ENCODE measurements around the gene MYL4. TPM values are rescaled to one million over a fixed set of nuclear protein-coding genes. Genes with fewer than 3 reads are reported as not detected.

MYL4 gene
- total RNA-seq, 4 donors from 2014 or later = not detected

DNA sequence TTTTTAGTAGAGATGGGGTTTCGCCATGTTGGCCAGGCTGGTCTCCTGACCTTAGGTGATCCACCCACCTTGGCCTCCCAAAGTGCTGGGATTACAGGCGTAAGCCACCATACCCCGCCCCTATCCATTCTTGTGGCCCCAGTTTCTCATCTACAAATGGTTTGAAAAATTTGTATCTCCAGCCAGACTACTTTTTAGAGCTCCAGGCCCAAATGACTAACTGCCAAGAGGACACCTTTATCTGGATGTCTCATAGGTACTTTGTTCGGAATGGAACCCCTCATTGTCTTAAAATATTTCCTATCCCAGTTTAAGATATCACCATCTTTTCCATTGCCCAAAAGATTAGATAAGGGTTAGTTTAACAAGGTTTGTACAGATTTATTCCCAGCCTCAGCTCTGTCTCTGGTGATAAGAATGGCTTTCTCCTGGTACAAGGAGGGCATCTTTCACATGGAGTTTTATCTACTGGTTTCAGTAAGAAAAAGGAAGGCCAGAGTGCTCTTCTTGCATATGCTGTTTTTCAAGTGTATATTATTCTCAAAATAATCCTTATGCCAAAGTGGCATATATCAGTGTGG, 15.1 kb upstream of the MYL4 start:
- H3K27ac ChIP-seq = no peak overlapping the region
- WGBS, 2 donors = 95 to 98% methylated on average over 3 to 4 of the region's 4 CpGs
- no peaks in the 10 kb centered on the region for H3K9me3 ChIP-seq
- no peak for TF ChIP-seq POLR2A (IDR thresholded peaks at IDR 0.05)
- TF ChIP-seq, protein P1, sequence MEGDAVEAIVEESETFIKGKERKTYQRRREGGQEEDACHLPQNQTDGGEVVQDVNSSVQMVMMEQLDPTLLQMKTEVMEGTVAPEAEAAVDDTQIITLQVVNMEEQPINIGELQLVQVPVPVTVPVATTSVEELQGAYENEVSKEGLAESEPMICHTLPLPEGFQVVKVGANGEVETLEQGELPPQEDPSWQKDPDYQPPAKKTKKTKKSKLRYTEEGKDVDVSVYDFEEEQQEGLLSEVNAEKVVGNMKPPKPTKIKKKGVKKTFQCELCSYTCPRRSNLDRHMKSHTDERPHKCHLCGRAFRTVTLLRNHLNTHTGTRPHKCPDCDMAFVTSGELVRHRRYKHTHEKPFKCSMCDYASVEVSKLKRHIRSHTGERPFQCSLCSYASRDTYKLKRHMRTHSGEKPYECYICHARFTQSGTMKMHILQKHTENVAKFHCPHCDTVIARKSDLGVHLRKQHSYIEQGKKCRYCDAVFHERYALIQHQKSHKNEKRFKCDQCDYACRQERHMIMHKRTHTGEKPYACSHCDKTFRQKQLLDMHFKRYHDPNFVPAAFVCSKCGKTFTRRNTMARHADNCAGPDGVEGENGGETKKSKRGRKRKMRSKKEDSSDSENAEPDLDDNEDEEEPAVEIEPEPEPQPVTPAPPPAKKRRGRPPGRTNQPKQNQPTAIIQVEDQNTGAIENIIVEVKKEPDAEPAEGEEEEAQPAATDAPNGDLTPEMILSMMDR (IDR thresholded peaks at IDR 0.05) = no peak
- intact Hi-C loops (cut with DNase I) = no loop called here
- no peaks in the 10 kb centered on the region for H3K36me3 ChIP-seq
- no peak for DNase-seq
- peaks cover 0 to 6% (median 0%) of the 10 kb centered on the region in 3 donors for H3K4me1 ChIP-seq
- no peak overlapping the region for H3K4me3 ChIP-seq
- no peaks in the 10 kb centered on the region for H3K27me3 ChIP-seq

DNA sequence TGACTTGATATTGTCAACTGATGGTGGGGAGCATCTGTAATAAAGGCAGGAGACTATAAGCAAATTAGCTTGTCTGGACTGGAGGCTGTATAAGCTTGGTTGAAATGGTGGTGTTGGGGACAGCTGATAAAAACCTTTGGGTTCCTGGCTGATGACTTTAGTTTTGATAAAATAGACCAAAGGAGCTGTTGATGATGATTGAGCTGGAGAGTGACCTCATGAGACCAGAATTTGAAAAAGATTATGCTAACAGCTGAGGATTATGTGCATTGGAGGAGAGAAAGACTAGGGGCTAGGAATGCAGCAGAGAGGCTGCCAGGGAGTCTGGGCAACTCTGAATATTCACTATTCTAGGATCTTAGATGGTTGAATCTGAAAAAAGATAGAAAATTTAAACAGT, 11.3 kb upstream of the MYL4 start:
- Histone ChIP-seq H3K4me3 (no peak overlapping the region), H3K9me3 (no peaks in the 10 kb centered on the region), H3K27ac (no peak overlapping the region), H3K36me3 (no peaks in the 10 kb centered on the region), H3K27me3 (no peaks in the 10 kb centered on the region), H3K4me1 (no peaks in the 10 kb centered on the region)
- intact Hi-C loops (cut with DNase I) = no loop called here
- no peak for TF ChIP-seq POLR2A (IDR thresholded peaks at IDR 0.05)
- TF ChIP-seq, protein P1 (IDR thresholded peaks at IDR 0.05) = no peak
- no peak for DNase-seq

DNA sequence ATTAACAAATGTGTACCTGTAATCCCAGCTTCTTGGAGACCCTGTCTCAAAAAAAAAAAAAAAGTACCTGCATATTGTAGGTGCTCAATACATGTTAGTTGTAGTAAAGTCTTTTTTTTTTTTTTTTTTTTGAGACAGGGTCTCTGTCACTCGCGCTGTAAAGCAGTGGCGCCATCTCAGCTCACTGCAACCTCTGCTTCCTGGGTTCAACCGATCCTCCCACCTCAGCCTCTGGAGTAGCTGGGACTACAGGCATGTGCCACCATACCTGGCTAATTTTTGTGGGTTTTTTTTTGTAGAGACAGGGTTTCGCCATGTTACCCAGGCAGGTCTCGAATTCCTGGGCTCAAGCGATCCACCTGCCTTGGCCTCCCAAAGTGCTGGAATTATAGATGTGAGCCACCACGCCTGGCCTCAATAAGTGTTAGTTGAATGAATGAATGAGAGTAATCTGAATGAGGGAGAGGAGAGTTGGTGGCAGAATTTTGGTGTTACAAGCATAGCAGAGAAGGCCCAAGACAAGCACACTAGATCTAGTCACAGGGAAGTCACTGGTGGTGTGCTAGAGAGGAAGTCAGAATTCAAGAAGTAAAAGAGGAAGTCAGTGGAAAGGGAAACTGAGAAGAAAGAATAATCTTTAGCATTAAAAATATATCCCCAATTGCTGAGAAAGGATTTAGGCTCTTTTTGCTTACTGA, 9.4 kb upstream of the MYL4 start:
- intact Hi-C loops (cut with DNase I) = no loop called here
- no peaks in the 10 kb centered on the region for H3K9me3 ChIP-seq
- peaks cover 0 to 13% (median 4%) of the 10 kb centered on the region in 3 donors for H3K4me1 ChIP-seq
- peak overlapping the region in 1 of 4 donors; percentile 25 for H3K27ac ChIP-seq
- no peak overlapping the region for H3K4me3 ChIP-seq
- no peaks in the 10 kb centered on the region for H3K36me3 ChIP-seq
- TF ChIP-seq, protein P1 (IDR thresholded peaks at IDR 0.05) = no peak
- no peak for TF ChIP-seq POLR2A (IDR thresholded peaks at IDR 0.05)
- H3K27me3 ChIP-seq = no peaks in the 10 kb centered on the region
- WGBS, 2 donors = 91% methylated on average over 6 to 7 of the region's 8 CpGs
- DNase-seq = no peak

DNA sequence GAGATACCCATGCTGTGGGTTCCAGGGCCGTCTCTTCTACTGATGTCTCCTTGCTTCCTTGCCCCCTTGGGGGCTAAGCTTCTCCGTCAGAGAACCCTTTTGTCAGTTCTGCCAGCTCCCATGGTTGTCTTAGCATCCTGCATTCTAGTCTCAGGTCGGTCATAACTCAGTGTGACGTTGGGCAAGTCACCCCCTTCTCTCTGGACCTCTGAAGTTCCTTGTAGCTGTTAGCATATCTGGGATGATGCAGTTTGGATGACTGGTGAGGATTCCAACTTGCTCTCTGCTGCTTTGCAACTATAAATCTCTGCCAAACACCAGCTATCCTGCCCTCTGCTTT, 8.9 kb upstream of the MYL4 start:
- 64 to 80% methylated on average over 4 of the region's 4 CpGs for WGBS, 2 donors
- Histone ChIP-seq H3K36me3 (no peaks in the 10 kb centered on the region), H3K4me1 (peaks cover 0 to 18% (median 7%) of the 10 kb centered on the region in 3 donors), H3K27me3 (no peaks in the 10 kb centered on the region), H3K27ac (peak overlapping the region in 1 of 4 donors; percentile 25), H3K9me3 (no peaks in the 10 kb centered on the region), H3K4me3 (no peak overlapping the region)
- intact Hi-C loops (cut with DNase I) = no loop called here
- no peak for DNase-seq
- no peak for TF ChIP-seq POLR2A (IDR thresholded peaks at IDR 0.05)
- TF ChIP-seq, protein P1 (IDR thresholded peaks at IDR 0.05) = no peak

DNA sequence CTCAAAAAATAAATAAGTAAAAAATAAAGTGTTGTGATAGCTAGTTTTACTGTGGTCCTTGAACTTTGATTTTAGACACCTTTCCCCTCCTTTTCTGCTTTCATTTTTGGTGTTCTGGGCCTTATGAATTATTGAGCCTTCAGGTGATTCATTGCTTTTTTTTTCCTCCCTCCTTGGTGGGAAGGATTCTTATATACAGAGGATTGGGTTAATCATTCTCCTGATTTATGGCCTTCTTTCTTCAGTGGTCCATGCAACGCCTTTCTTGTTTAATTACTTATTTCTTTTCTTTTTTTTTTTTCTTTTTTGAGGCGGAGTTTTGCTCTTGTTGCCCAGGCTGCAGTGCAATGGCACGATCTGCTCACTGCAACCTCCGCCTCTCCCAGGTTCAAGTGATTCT, 8.0 kb upstream of the MYL4 start:
- DNase-seq = no peak
- 72 to 84% methylated on average over 4 of the region's 4 CpGs for WGBS, 2 donors
- intact Hi-C loops (cut with DNase I) = no loop called here
- Histone ChIP-seq H3K4me3 (no peak overlapping the region), H3K27me3 (no peaks in the 10 kb centered on the region), H3K4me1 (peaks cover 0 to 27% (median 9%) of the 10 kb centered on the region in 3 donors), H3K27ac (no peak overlapping the region), H3K36me3 (no peaks in the 10 kb centered on the region), H3K9me3 (no peaks in the 10 kb centered on the region)
- no peak for TF ChIP-seq POLR2A (IDR thresholded peaks at IDR 0.05)
- TF ChIP-seq, protein P1 (IDR thresholded peaks at IDR 0.05) = no peak

Measured in esophagus squamous epithelium (tissue), 5 donors.